Measurements from ENCODE around the gene DHTKD1. TPM values are rescaled to one million over a fixed set of nuclear protein-coding genes. Genes with fewer than 3 reads are reported as not detected.

DHTKD1 gene
- total RNA-seq, 1 donor from 2014 or later = 60.7 TPM

GRCh38 chr10:12130237-12130872 is 61.6 kb downstream of the DHTKD1 start:
- Mint-ChIP-seq H3K9me3 (no peaks in the 10 kb centered on the region), H3K4me1 (peaks cover 15% of the 10 kb centered on the region), H3K36me3 (ENCODE audit: low read depth) (peaks cover 17% of the 10 kb centered on the region), H3K27me3 (no peaks in the 10 kb centered on the region), H3K4me3 (peak overlapping the region; percentile 90), H3K27ac (peak overlapping the region; percentile 79)
- ChIA-PET POLR2A (interaction anchor here (0.6 to 1.9 kb wide), 7 partner anchors 19 to 134 kb away, joined by 3 to 30 read pairs (median 3); partner anchors contain the start of genes CDC123, NUDT5 and UPF2), CTCF (interaction anchor here (1.2 kb wide), 2 partner anchors 9 to 88 kb away, joined by 3 to 6 read pairs; partner anchors contain the start of gene UPF2)
- ATAC-seq (ENCODE audit: low read depth) = peak; percentile 22
- no peak for DNase-seq
- no peak for TF ChIP-seq CTCF (IDR thresholded peaks at IDR 0.05)
- intact Hi-C loops (cut with micrococcal nuclease) = loop anchor here (1.0 to 5.0 kb wide), 5 partner anchors 8 to 772 kb away; no protein-coding TSS in a partner anchor

GRCh38 chr10:12135631-12136030 is 66.9 kb downstream of the DHTKD1 start:
- Mint-ChIP-seq H3K4me1 (no peaks in the 10 kb centered on the region), H3K4me3 (no peak overlapping the region)

GRCh38 chr10:12140038-12140437 is 71.3 kb downstream of the DHTKD1 start:
- H3K4me1 Mint-ChIP-seq = no peaks in the 10 kb centered on the region
- H3K9me3 Mint-ChIP-seq = no peaks in the 10 kb centered on the region
- no peaks in the 10 kb centered on the region for H3K27me3 Mint-ChIP-seq
- ChIA-PET CTCF (no interaction called here), POLR2A (interaction anchor here (0.7 kb wide), 1 partner anchor 121 kb away, joined by 3 read pairs; no protein-coding TSS in a partner anchor)
- H3K4me3 Mint-ChIP-seq = no peak overlapping the region
- no peak for ATAC-seq (ENCODE audit: low read depth)
- no peak overlapping the region for H3K27ac Mint-ChIP-seq
- intact Hi-C loops (cut with micrococcal nuclease) = no loop called here
- no peak for DNase-seq
- no peak for TF ChIP-seq CTCF (IDR thresholded peaks at IDR 0.05)
- H3K36me3 Mint-ChIP-seq (ENCODE audit: low read depth) = peaks cover 63% of the 10 kb centered on the region

More at GRCh38 chr10:12135631-12136030, 66.9 kb downstream of the DHTKD1 start:
- TF ChIP-seq CTCF (IDR thresholded peaks at IDR 0.05) = no peak
- Mint-ChIP-seq H3K27ac (no peak overlapping the region), H3K9me3 (no peaks in the 10 kb centered on the region), H3K27me3 (no peaks in the 10 kb centered on the region), H3K36me3 (ENCODE audit: low read depth) (peaks cover 38% of the 10 kb centered on the region)
- ChIA-PET POLR2A (no interaction called here), CTCF (no interaction called here)
- DNase-seq (no peak), ATAC-seq (ENCODE audit: low read depth) (no peak)
- intact Hi-C loops (cut with micrococcal nuclease) = no loop called here

GRCh38 chr10:12144538-12144937 is 75.8 kb downstream of the DHTKD1 start:
- Mint-ChIP-seq H3K9me3 (no peaks in the 10 kb centered on the region), H3K36me3 (ENCODE audit: low read depth) (peaks cover 54% of the 10 kb centered on the region), H3K4me1 (no peaks in the 10 kb centered on the region), H3K4me3 (no peak overlapping the region), H3K27me3 (no peaks in the 10 kb centered on the region), H3K27ac (no peak overlapping the region)
- ATAC-seq (ENCODE audit: low read depth) = no peak
- no peak for TF ChIP-seq CTCF (IDR thresholded peaks at IDR 0.05)
- intact Hi-C loops (cut with micrococcal nuclease) = no loop called here
- POLR2A ChIA-PET = no interaction called here
- DNase-seq = no peak
- CTCF ChIA-PET = no interaction called here

- CTCF ChIA-PET = no interaction called here
- H3K9me3 Mint-ChIP-seq = no peaks in the 10 kb centered on the region
- no peaks in the 10 kb centered on the region for H3K27me3 Mint-ChIP-seq
- H3K36me3 Mint-ChIP-seq (ENCODE audit: low read depth) = peaks cover 52% of the 10 kb centered on the region
- ATAC-seq (ENCODE audit: low read depth) = no peak
- TF ChIP-seq CTCF (IDR thresholded peaks at IDR 0.05) = no peak
- no peak for DNase-seq
- no peaks in the 10 kb centered on the region for H3K4me1 Mint-ChIP-seq
- H3K4me3 Mint-ChIP-seq = no peak overlapping the region
- no peak overlapping the region for H3K27ac Mint-ChIP-seq
- POLR2A ChIA-PET = no interaction called here
- intact Hi-C loops (cut with micrococcal nuclease) = no loop called here
Measured at GRCh38 chr10:12150163-12150562, 81.4 kb downstream of the DHTKD1 start.

All from activated B cell treated with CpG ODN at 0.5 μM for 24 hours (primary cell).